Osteocyte (in vitro differentiated cells): Measurements from ENCODE around the gene THEMIS. TPM values are rescaled to one million over a fixed set of nuclear protein-coding genes. Genes with fewer than 3 reads are reported as not detected.

Experiments used
- DNase-seq: peaks from one replicate; pipeline ENCODE4 v3.0.0; 2021; ENCODE audit warnings: mixed read lengths; ENCODE audit not compliant: unreplicated experiment; ENCODE audit errors: extremely low spot score
- H3K27ac Mint-ChIP-seq: one replicate; pipeline ENCODE4 v1.8.0; 2021; ENCODE audit warnings: mild to moderate bottlenecking, mixed read lengths; ENCODE audit not compliant: unreplicated experiment
- H3K27me3 Mint-ChIP-seq: one replicate; pipeline ENCODE4 v1.8.0; 2021; ENCODE audit warnings: mixed read lengths; ENCODE audit not compliant: unreplicated experiment
- H3K36me3 Mint-ChIP-seq: one replicate; pipeline ENCODE4 v1.8.0; 2021; ENCODE audit warnings: mixed read lengths; ENCODE audit not compliant: unreplicated experiment
- H3K4me1 Mint-ChIP-seq: one replicate; pipeline ENCODE4 v1.8.0; 2021; ENCODE audit warnings: mixed read lengths; ENCODE audit not compliant: unreplicated experiment
- H3K4me3 Mint-ChIP-seq: one replicate; pipeline ENCODE4 v1.8.0; 2021; ENCODE audit warnings: mild to moderate bottlenecking, moderate library complexity, mixed read lengths; ENCODE audit not compliant: unreplicated experiment
- H3K9me3 Mint-ChIP-seq: one replicate; pipeline ENCODE4 v1.8.0; 2021; ENCODE audit warnings: mixed read lengths; ENCODE audit not compliant: unreplicated experiment
- CTCF ChIP-seq: fragments of 200-600 bp; sonication (generic); IDR thresholded peaks from 2 replicates; pipeline ENCODE4 v1.5.0; 2021; ENCODE audit warnings: antibody characterized with exemption, mild to moderate bottlenecking, moderate library complexity
- total RNA-seq: library from RNA; stranded (reverse); gene quantifications from 2 replicates; pipeline ENCODE4 v1.2.1, GENCODE V29; 2021

THEMIS gene
- total RNA-seq, 1 donor from 2014 or later: not detected

GRCh38 chr6:127878115-127878514 lies 22.7 kb downstream of the THEMIS start:
- H3K27me3 Mint-ChIP-seq: no peaks in the 10 kb centered on the region
- peaks cover 1% of the 10 kb centered on the region for H3K9me3 Mint-ChIP-seq
- DNase-seq: no peak
- no peak overlapping the region for H3K4me3 Mint-ChIP-seq
- peaks cover 3% of the 10 kb centered on the region for H3K4me1 Mint-ChIP-seq
- no peak for TF ChIP-seq CTCF
- H3K36me3 Mint-ChIP-seq: no peaks in the 10 kb centered on the region
- no peak overlapping the region for H3K27ac Mint-ChIP-seq

- Mint-ChIP-seq H3K4me3 (no peak overlapping the region), H3K4me1 (peaks cover 3% of the 10 kb centered on the region), H3K27me3 (no peaks in the 10 kb centered on the region), H3K27ac (no peak overlapping the region), H3K36me3 (no peaks in the 10 kb centered on the region), H3K9me3 (peaks cover 4% of the 10 kb centered on the region)
- TF ChIP-seq CTCF: no peak
- DNase-seq: no peak
Measured at GRCh38 chr6:127877231-127877630, 23.6 kb downstream of the THEMIS start.

DNA sequence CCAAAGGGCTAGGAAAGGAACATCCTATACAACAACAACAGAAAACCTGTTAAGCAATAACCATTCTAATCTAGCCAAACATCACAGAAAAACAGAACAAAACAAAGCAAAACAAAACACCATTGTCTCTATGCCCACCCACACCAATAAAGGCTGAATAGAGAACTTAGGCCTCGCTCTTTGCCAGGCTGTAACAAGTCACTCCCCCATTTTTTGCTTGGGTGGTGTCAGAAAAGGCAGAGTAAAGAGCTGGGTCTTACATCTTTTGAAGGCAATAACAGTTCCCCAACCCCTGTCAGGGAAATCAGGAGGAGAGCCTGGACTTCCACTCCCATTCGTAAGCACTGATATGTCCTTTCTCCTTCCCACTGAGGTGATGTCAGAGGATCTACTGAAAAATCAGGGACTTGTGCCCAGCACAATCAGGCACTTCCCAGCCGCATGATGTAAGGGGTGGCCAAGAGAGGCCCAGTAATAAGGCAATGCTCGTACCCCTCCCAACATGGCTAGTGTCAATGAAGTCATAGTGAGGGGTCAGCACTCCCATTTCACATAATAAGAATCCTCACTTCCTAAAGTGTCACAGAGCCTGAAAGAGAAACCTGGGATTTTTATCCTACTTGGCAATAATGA lies 31.0 kb downstream of the THEMIS start:
- H3K9me3 Mint-ChIP-seq: peaks cover 4% of the 10 kb centered on the region
- no peak overlapping the region for H3K4me3 Mint-ChIP-seq
- H3K4me1 Mint-ChIP-seq: peaks cover 4% of the 10 kb centered on the region
- TF ChIP-seq CTCF: no peak
- no peaks in the 10 kb centered on the region for H3K27me3 Mint-ChIP-seq
- H3K36me3 Mint-ChIP-seq: no peaks in the 10 kb centered on the region
- no peak for DNase-seq
- H3K27ac Mint-ChIP-seq: no peak overlapping the region

GRCh38 chr6:127869183-127869582 lies 31.7 kb downstream of the THEMIS start:
- no peaks in the 10 kb centered on the region for H3K27me3 Mint-ChIP-seq
- no peak overlapping the region for H3K27ac Mint-ChIP-seq
- no peaks in the 10 kb centered on the region for H3K36me3 Mint-ChIP-seq
- H3K4me1 Mint-ChIP-seq: peaks cover 4% of the 10 kb centered on the region
- no peak for TF ChIP-seq CTCF
- H3K9me3 Mint-ChIP-seq: peaks cover 4% of the 10 kb centered on the region
- DNase-seq: no peak
- no peak overlapping the region for H3K4me3 Mint-ChIP-seq

GRCh38 chr6:127868338-127868737 lies 32.5 kb downstream of the THEMIS start:
- H3K27me3 Mint-ChIP-seq: no peaks in the 10 kb centered on the region
- H3K36me3 Mint-ChIP-seq: no peaks in the 10 kb centered on the region
- no peak overlapping the region for H3K4me3 Mint-ChIP-seq
- peaks cover 4% of the 10 kb centered on the region for H3K9me3 Mint-ChIP-seq
- H3K4me1 Mint-ChIP-seq: peaks cover 4% of the 10 kb centered on the region
- no peak for DNase-seq
- H3K27ac Mint-ChIP-seq: no peak overlapping the region
- TF ChIP-seq CTCF: no peak
